GM21576 (cell line): ENCODE measurements around the gene DTWD2.
"Not testable (repeated sequence)": the region's sequence is repeated elsewhere in the genome, so short reads cannot be mapped to it uniquely, and the experiment has no call there.

Source experiments
- ATAC-seq: cut with Tn5 transposase; IDR thresholded peaks from one replicate; pipeline ENCODE4 v1.9.1; 2021; ENCODE audit warnings: mild to moderate bottlenecking, moderate library complexity; ENCODE audit not compliant: unreplicated experiment

The DTWD2 gene

GRCh38 chr5:118999696-119000095, 11.3 kb upstream of the DTWD2 start:
- ATAC-seq, result no peak

DNA sequence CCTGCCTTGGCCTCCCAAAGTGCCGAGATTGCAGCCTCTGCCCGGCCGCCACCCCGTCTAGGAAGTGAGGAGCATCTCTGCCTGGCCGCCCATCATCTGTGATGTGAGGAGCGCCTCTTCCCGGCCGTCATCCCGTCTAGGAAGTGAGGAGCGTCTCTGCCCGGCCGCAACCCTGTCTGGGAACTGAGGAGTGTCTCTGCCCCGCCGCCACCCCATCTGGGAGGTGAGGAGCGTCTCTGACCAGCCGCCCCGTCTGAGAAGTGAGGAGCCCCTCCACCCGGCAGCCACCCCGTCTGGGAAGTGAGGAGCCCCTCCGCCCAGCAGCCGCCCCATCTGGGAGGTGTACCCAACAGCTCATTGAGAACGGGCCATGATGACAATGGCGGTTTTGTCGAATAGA, 10.5 kb upstream of the DTWD2 start:
- ATAC-seq, result not testable (repeated sequence)

- ATAC-seq, result no peak
Observed at GRCh38 chr5:118996098-118996497, 7.8 kb upstream of the DTWD2 start.

- ATAC-seq, result no peak
Observed at GRCh38 chr5:118994595-118994994, 6.2 kb upstream of the DTWD2 start.

DNA sequence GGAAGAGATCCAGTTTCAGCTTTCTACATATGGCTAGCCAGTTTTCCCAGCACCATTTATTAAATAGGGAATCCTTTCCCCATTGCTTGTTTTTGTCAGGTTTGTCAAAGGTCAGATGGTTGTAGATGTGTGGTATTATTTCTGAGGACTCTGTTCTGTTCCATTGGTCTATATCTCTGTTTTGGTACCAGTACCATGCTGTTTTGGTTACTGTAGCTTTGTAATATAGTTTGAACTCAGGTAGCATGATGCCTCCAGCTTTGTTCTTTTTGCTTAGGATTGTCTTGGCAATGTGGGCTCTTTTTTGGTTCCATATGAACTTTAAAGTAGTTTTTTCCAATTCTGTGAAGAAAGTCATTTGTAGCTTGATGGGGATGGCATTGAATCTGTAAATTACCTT, 4.8 kb upstream of the DTWD2 start:
- ATAC-seq, result not testable (repeated sequence)

GRCh38 chr5:118992055-118992454, 3.7 kb upstream of the DTWD2 start:
- ATAC-seq, result not testable (repeated sequence)

DNA sequence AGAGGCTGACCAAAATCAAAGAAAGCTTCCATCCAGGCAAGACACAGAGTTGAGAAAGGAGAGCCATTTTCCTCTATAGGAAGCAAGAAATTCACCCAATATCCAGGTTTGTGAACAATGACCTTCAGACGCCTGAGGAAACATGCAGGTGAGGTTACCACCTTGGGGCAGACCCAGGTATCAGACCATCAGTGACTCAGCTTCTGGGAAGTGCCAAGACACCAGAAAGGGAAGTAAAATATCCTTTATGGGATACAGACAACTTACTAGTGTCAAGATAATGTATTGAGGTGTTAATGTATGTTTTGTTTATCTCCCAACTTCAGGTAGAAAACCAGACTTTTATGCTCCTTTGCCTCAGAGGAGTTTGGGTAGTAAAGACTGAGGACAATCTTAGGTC, 2.2 kb upstream of the DTWD2 start:
- ATAC-seq, result no peak

- no peak for ATAC-seq
Observed at GRCh38 chr5:118989816-118990215, 1.5 kb upstream of the DTWD2 start.

GRCh38 chr5:118988866-118989180, 476 bp upstream of the DTWD2 start:
- no peak for ATAC-seq

GRCh38 chr5:118984602-118985001, 3.7 kb downstream of the DTWD2 start:
- no peak for ATAC-seq

- ATAC-seq, result no peak
Observed at GRCh38 chr5:118981783-118982182, 6.6 kb downstream of the DTWD2 start.

GRCh38 chr5:118980438-118980837, 7.9 kb downstream of the DTWD2 start:
- no peak for ATAC-seq

DNA sequence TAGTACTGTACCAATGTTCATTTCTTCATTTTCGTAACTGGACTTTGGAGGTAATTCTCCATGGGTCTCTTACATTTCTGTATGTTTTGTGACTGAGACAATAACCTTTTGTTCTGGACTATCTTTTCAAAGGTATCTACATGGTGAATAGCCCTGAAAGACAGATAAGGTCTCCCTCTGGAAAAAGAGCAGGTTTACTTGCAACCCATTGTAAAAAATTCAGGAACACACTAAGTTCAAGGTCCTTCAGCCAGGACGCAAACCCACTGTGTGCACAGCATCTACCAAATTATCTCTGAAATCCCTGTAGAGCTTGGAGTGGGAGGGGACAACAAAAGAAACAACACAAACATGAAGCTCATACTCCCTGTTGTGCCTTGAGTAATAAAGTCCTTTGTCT, 8.3 kb downstream of the DTWD2 start:
- no peak for ATAC-seq

DNA sequence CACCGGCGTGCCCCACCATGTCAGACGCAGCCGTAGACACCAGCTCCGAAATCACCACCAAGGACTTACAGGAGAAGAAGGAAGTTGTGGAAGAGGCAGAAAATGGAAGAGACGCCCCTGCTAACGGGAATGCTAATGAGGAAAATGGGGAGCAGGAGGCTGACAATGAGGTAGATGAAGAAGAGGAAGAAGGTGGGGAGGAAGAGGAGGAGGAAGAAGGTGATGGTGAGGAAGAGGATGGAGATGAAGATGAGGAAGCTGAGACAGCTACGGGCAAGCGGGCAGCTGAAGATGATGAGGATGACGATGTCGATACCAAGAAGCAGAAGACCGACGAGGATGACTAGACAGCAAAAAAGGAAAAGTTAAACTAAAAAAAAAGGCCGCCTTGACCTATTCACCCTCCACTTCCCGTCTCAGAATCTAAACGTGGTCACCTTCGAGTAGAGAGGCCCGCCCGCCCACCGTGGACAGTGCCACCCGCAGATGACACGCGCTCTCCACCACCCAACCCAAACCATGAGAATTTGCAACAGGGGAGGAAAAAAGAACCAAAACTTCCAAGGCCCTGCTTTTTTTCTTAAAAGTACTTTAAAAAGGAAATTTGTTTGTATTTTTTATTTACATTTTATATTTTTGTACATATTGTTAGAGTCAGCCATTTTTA, 14.4 kb downstream of the DTWD2 start:
- not testable (repeated sequence) for ATAC-seq

DNA sequence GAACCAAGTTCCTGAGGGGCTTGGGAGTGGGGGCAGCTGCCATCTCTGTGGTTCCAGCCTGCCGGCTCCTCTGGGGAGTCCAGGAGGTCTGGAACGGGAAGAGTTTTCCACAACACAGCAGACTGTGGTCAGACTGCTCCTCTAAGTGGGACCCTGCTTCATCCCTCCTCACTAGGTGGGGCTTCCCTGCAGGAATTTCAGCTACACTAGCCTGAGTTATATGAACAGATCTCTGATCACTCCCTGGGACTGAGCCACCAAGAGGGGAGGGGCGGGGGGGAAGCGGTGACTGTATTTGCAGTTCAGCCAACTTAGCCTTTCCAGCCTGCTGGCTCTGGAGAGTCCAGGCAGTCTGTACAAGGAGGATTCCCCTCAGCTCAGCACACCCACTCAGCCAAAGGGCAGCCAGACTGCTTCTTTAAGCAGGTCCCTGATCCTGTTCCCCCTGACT, 19.4 kb downstream of the DTWD2 start:
- no peak for ATAC-seq

- ATAC-seq, result no peak
Observed at GRCh38 chr5:118968406-118968911, 19.9 kb downstream of the DTWD2 start.

DNA sequence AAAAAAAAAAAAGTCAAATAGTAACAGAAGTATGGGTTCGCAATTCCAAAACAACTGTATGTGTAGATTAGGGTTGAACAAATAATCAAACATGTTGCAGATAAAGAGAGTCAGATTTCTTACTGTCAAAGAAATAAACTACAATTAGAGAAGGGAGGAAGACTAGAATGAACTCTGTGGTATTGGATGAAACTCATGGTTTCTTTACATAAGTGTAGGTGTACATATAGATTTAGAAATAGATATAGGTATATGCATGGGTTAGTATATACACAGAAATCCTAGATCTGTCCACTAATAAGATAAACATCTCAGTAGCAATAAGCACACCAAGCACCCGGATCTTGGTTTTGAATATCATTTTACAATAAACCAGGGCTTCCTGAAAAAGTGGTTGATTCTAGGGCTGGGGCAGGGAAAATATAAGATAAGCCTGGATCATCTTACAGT, 21.3 kb downstream of the DTWD2 start:
- ATAC-seq, result no peak

DNA sequence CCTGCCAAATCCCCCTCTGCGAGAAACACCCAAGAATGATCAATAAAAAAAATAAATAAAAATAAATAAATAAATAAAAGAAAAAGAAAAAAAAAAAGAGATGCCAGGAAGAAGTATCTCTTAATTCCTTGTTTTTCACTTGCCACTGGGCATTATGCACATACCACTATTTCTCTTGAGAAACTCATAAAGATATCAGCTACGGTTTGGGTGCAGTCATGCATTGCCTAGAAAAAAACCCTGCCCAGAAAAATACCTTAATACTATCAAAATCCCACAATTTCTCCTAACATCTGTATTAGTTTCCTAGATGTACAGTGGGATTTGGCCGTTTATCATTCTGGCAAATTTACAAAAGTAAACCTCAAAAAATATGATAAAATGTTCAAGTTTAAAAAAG, 22.5 kb downstream of the DTWD2 start:
- ATAC-seq, result no peak

- ATAC-seq, result not testable (repeated sequence)
Observed at GRCh38 chr5:118964970-118965369, 23.4 kb downstream of the DTWD2 start.

DNA sequence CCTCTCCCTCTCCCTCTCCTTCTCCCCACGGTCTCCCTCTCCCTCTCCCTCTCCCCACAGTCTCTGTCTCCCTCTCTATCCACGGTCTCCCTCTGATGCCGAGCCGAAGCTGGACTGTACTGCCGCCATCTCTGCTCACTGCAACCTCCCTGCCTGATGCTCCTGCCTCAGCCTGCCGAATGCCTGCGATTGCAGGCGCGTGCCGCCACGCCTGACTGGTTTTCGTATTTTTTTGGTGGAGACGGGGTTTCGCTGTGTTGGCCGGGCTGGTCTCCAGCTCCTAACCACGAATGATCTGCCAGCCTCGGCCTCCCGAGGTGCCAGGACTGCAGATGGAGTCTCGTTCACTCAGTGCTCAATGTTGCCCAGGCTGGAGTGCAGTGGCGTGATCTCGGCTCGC, 24.0 kb downstream of the DTWD2 start:
- not testable (repeated sequence) for ATAC-seq

DNA sequence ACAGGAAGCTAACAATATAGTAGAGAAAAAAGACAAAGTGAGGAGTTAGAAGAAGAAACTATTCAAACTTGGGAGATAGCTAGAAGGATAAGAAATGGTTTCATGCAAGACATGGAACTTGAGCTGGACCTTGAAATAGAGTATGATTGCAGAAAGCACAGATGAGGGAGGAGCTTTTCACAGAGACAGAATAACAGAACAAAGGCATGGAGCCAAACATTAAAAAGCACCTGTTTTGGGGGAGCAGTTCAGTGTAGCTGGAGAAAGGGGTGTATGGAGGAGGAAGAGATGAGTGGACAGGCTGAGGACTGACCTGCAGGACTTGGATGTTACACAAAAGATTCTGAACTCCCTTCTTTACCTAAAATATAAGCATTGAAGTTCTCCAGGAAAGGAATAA, 25.2 kb downstream of the DTWD2 start:
- no peak for ATAC-seq

DNA sequence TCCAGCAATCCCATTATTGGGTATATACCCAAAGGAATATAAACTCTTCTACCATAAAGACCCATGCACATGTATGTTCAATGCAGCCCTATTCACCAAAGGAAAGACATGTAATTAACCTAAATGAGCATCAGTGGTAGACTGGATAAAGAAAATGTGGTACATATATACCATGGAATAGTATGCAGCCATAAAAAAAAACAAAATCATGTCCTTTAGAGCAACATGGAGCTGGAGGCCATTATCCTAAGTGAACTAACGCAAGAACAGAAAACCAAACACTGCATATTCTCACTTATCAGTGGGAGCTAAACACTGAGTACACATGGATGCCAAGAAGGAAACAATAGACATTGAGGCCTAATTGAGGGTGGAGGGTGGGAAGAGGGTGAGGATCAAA, 27.8 kb downstream of the DTWD2 start:
- no peak for ATAC-seq

DNA sequence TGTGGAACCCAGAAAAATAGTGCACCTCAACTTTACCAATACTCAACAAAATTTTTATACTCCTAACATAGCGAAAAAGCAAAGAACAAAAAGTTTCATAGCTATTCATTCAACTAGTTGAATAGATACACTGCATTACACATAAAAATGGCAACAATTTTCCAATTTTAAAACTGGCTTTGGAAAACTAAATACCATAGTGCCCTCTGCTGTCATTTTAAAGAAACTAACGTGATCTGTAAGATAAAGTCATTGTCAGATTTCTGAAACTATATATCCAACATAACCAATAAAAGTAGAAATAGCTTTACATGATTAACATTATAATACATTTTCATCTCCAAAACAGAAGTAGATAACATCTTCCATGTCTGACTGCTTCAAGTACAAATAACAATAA, 31.6 kb downstream of the DTWD2 start:
- ATAC-seq, result no peak
